ENCODE data around the gene RARB. TPM values are rescaled to one million over a fixed set of nuclear protein-coding genes. Genes with fewer than 3 reads are reported as not detected.

RARB gene
- total RNA-seq, 1 experiment from 2014 or later = 0.24 TPM

DNA sequence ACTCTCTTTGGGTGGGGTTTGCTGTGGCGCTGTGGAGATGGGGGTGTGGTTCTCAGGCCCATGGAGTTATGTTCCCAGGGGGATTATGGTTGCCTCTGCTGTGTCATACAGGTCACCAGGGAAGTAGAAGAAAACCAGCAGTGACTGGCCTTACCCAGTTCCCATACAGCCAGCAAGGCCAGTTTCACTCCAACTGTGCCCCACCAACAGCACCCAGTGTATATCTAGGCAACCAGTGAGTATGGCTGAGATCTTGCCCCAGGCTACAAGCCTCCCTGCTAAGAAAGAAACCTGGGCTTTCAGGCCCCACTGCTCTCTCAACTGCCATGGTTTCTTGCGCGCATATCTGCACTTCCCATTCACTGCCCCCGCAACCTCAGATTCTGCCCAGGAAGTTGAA is 31.4 kb upstream of the RARB start:
- CTCF ChIA-PET = no interaction called here
- intact Hi-C loops (cut with micrococcal nuclease; ENCODE audit: unreplicated experiment) = no loop called here
- Histone ChIP-seq H3K9me3 (ENCODE audit: low read depth, low read length, poor library complexity, severe bottlenecking) (no peaks in the 10 kb centered on the region), H3K4me1 (ENCODE audit: insufficient read depth, low read length, poor library complexity, severe bottlenecking) (no peaks in the 10 kb centered on the region), H3K27me3 (replicated peaks; ENCODE audit: insufficient read depth, low read depth, low read length, poor library complexity) (peaks cover 8% of the 10 kb centered on the region), H3K4me3 (ENCODE audit: low read depth, low read length, poor library complexity, severe bottlenecking) (no peak overlapping the region), H3K27ac (ENCODE audit: low read depth, low read length, poor library complexity, severe bottlenecking) (no peak overlapping the region), H3K36me3 (ENCODE audit: insufficient read depth, low read length, poor library complexity, severe bottlenecking) (no peaks in the 10 kb centered on the region)
- TF ChIP-seq, protein P1, sequence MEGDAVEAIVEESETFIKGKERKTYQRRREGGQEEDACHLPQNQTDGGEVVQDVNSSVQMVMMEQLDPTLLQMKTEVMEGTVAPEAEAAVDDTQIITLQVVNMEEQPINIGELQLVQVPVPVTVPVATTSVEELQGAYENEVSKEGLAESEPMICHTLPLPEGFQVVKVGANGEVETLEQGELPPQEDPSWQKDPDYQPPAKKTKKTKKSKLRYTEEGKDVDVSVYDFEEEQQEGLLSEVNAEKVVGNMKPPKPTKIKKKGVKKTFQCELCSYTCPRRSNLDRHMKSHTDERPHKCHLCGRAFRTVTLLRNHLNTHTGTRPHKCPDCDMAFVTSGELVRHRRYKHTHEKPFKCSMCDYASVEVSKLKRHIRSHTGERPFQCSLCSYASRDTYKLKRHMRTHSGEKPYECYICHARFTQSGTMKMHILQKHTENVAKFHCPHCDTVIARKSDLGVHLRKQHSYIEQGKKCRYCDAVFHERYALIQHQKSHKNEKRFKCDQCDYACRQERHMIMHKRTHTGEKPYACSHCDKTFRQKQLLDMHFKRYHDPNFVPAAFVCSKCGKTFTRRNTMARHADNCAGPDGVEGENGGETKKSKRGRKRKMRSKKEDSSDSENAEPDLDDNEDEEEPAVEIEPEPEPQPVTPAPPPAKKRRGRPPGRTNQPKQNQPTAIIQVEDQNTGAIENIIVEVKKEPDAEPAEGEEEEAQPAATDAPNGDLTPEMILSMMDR (conservative IDR thresholded peaks at IDR 0.05; ENCODE audit: low read depth, low read length) = no peak
- no peak for TF ChIP-seq EZH2 (IDR thresholded peaks at IDR 0.05; ENCODE audit: borderline replicate concordance, low read depth, low read length, poor library complexity, severe bottlenecking)
- DNase-seq (ENCODE audit: low spot score) = no peak
- POLR2A ChIA-PET (ENCODE audit: low non-redundant PET) = no interaction called here
- BruUV-seq (replicated peaks) = no TSS peak

DNA sequence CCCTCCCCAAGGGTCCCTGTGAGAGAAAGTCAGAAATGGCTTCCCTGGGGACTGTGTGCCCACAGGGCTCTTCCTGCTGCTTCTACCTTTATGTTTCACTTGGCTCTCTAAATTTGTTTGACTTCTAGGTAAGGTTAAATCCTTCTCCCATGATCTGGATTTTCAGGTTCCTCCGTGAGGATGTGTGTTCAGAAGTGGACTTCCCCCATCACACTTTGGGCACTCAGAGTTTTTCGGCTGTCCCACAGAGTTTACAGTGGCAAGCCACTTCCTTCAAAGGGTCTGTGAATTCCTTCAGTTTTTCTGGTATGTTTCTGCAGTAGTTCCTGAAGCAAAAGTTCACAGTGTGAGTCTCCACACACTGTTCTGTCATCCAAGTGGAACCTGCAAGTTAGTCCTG is 30.9 kb upstream of the RARB start:
- POLR2A ChIA-PET (ENCODE audit: low non-redundant PET) = no interaction called here
- intact Hi-C loops (cut with micrococcal nuclease; ENCODE audit: unreplicated experiment) = no loop called here
- Histone ChIP-seq H3K27ac (ENCODE audit: low read depth, low read length, poor library complexity, severe bottlenecking) (no peak overlapping the region), H3K36me3 (ENCODE audit: insufficient read depth, low read length, poor library complexity, severe bottlenecking) (no peaks in the 10 kb centered on the region), H3K4me1 (ENCODE audit: insufficient read depth, low read length, poor library complexity, severe bottlenecking) (no peaks in the 10 kb centered on the region), H3K4me3 (ENCODE audit: low read depth, low read length, poor library complexity, severe bottlenecking) (no peak overlapping the region), H3K27me3 (replicated peaks; ENCODE audit: insufficient read depth, low read depth, low read length, poor library complexity) (peaks cover 8% of the 10 kb centered on the region), H3K9me3 (ENCODE audit: low read depth, low read length, poor library complexity, severe bottlenecking) (no peaks in the 10 kb centered on the region)
- BruUV-seq (replicated peaks) = no TSS peak
- CTCF ChIA-PET = no interaction called here
- TF ChIP-seq EZH2 (IDR thresholded peaks at IDR 0.05; ENCODE audit: borderline replicate concordance, low read depth, low read length, poor library complexity, severe bottlenecking) = no peak
- TF ChIP-seq, protein P1 (conservative IDR thresholded peaks at IDR 0.05; ENCODE audit: low read depth, low read length) = no peak
- no peak for DNase-seq (ENCODE audit: low spot score)

DNA sequence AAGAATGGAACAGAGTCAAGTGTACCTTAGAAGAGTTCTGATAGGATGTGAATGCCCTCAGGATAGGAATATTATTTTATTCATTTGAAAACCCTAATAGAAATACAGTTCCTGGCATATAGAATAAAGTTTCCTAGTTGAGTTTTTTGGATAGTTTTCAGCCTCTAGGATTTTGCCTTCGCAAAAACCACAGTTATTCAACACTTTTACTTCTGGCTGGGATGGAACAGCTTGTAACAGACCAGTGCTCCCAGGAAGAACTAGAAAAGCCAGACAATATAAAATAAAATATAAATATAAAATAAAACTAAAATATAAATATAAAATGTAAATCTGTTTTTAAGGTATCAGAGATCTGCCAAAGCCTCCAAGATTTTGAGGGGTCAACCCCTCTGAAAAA is 27.5 kb upstream of the RARB start:
- TF ChIP-seq EZH2 (IDR thresholded peaks at IDR 0.05; ENCODE audit: borderline replicate concordance, low read depth, low read length, poor library complexity, severe bottlenecking) = no peak
- TF ChIP-seq, protein P1 (conservative IDR thresholded peaks at IDR 0.05; ENCODE audit: low read depth, low read length) = no peak
- POLR2A ChIA-PET (ENCODE audit: low non-redundant PET) = no interaction called here
- Histone ChIP-seq H3K4me3 (ENCODE audit: low read depth, low read length, poor library complexity, severe bottlenecking) (no peak overlapping the region), H3K27me3 (replicated peaks; ENCODE audit: insufficient read depth, low read depth, low read length, poor library complexity) (peaks cover 8% of the 10 kb centered on the region), H3K27ac (ENCODE audit: low read depth, low read length, poor library complexity, severe bottlenecking) (no peak overlapping the region), H3K4me1 (ENCODE audit: insufficient read depth, low read length, poor library complexity, severe bottlenecking) (no peaks in the 10 kb centered on the region), H3K9me3 (ENCODE audit: low read depth, low read length, poor library complexity, severe bottlenecking) (no peaks in the 10 kb centered on the region), H3K36me3 (ENCODE audit: insufficient read depth, low read length, poor library complexity, severe bottlenecking) (no peaks in the 10 kb centered on the region)
- BruUV-seq (replicated peaks) = no TSS peak
- intact Hi-C loops (cut with micrococcal nuclease; ENCODE audit: unreplicated experiment) = no loop called here
- no peak for DNase-seq (ENCODE audit: low spot score)
- CTCF ChIA-PET = no interaction called here
